ENCODE results near the gene TICAM2. TPM values are rescaled to one million over a fixed set of nuclear protein-coding genes. Genes with fewer than 3 reads are reported as not detected.

TICAM2 gene
- total and polyA plus RNA-seq, 2 of the 8 experiments (the other 6 are each of a cell fraction or from before 2014, with no cell fraction given) = 0.02 TPM; not detected in 1

DNA sequence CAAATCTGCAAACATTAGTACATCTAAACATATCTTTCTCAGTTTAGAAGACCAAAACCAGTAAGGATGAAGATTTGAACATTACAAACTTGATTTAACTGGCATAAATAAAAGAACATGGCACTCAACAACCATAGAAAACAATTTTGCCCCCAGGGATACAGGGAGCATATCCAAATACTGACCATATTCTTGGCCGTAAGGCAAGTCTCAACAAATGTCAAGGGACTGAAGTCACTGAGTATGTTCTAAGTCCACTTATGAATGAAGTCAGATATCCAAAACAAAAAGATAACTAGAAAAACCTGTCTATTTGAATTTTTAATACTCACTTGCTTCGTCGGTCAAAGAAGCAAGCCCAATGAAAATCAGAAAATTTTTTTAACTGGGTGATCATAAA, 71.9 kb downstream of the TICAM2 start:
- Histone ChIP-seq H3K4me1 (replicated peaks in 1 of 4; ENCODE audit: control insufficient read depth in 3 of 4, insufficient read depth in 4 of 4, low read length in 3 of 4) (peaks cover 0 to 5% (median 0%) of the 10 kb centered on the region in 4 experiments; a peak in 1 of 7 replicates), H3K27me3 (replicated peaks in 1 of 4; ENCODE audit: control insufficient read depth in 3 of 4, extremely low read depth in 1 of 4, insufficient read depth in 3 of 4, low read length in 3 of 4) (no peaks in the 10 kb centered on the region), H2BK120ac (replicated peaks; ENCODE audit: low read depth, low read length) (no peak overlapping the region), H3K4me2 (ENCODE audit: insufficient read depth in 1 of 2, low read depth in 2 of 2, low read length in 2 of 2) (no peak overlapping the region), H3K9ac (replicated peaks in 1 of 4; ENCODE audit: extremely low read depth in 1 of 4, low read depth in 3 of 4, low read length in 3 of 4) (no peak overlapping the region), H3K23ac (ENCODE audit: insufficient read length) (no peak overlapping the region), H3K4ac (replicated peaks; ENCODE audit: insufficient read length, low read depth, low read length) (no peak overlapping the region), H3K79me2 (ENCODE audit: control insufficient read depth in 1 of 2, insufficient read depth in 2 of 2, low read length in 2 of 2) (peaks cover 0 to 95% of the 10 kb centered on the region in 2 experiments; a peak in 3 of 4 replicates), H4K91ac (replicated peaks; ENCODE audit: insufficient read length, low read length) (no peak overlapping the region), H4K20me1 (replicated peaks in 1 of 2; ENCODE audit: control insufficient read depth in 1 of 2, insufficient read depth in 2 of 2, low read length in 2 of 2) (peaks cover 0 to 1% of the 10 kb centered on the region in 2 experiments), H4K8ac (ENCODE audit: extremely low read depth, insufficient read depth, low read length) (no peak overlapping the region), H3K4me3 (ENCODE audit: extremely low read depth in 1 of 4, insufficient read depth in 2 of 4, low read depth in 3 of 4, low read length in 4 of 4) (no peak overlapping the region), H3K79me1 (ENCODE audit: low read depth, low read length) (no peaks in the 10 kb centered on the region), H3K23me2 (ENCODE audit: low read depth, low read length) (no peaks in the 10 kb centered on the region), H2AK5ac (ENCODE audit: low read depth, low read length) (no peak overlapping the region), H3K36me3 (ENCODE audit: control insufficient read depth in 2 of 4, insufficient read depth in 4 of 4, low read length in 3 of 4) (peaks cover 0 to 16% (median 0%) of the 10 kb centered on the region in 4 experiments; a peak in 3 of 8 replicates), H4K5ac (ENCODE audit: insufficient read length, low read depth, low read length) (no peak overlapping the region), H3K18ac (ENCODE audit: extremely low read depth, low read length) (no peak overlapping the region), H3K9me3 (ENCODE audit: insufficient read depth in 2 of 2, low read depth in 1 of 2, low read length in 1 of 2) (no peaks in the 10 kb centered on the region), H2BK5ac (ENCODE audit: low read depth, low read length) (no peak overlapping the region), H3K27ac (ENCODE audit: low read depth, low read length) (no peak overlapping the region), H3K56ac (replicated peaks; ENCODE audit: insufficient read length, low read depth, low read length) (no peak overlapping the region), H2AFZ (ENCODE audit: low read length) (no peak overlapping the region), H2BK12ac (ENCODE audit: low read depth, low read length) (no peak overlapping the region), H3K14ac (ENCODE audit: insufficient read length) (no peak overlapping the region), H2BK15ac (ENCODE audit: low read length) (no peak overlapping the region), H2BK20ac (ENCODE audit: low read length) (no peak overlapping the region)
- WGBS, 2 experiments (ENCODE audit: extremely low coverage in 1 of 2, insufficient coverage in 1 of 2, insufficient read length in 1 of 2, insufficient replicate concordance in 2 of 2, low coverage in 1 of 2, low lambda C conversion rate in 2 of 2, missing lambda C conversion rate in 1 of 2) = 87% methylated on average over 3 of the region's 3 CpGs; no CpG with 5 or more reads in 1 of the 2 experiments
- no peak for DNase-seq (ENCODE audit: low read depth in 1 of 2, low spot score in 2 of 2)
- ChIA-PET POLR2A (ENCODE audit: partially characterized antibody) (interaction anchor here (1.5 kb wide), 1 partner anchor 13 kb away, joined by 4 read pairs; no protein-coding TSS in a partner anchor), CTCF (ENCODE audit: partially characterized antibody) (interaction anchor here (1.0 kb wide), 1 partner anchor 220 kb away, joined by 3 read pairs; no protein-coding TSS in a partner anchor)
- TF ChIP-seq TAF1 (IDR thresholded peaks at IDR 0.05; ENCODE audit: low read depth, low read length) = no peak
- no peak for TF ChIP-seq RFX5 (IDR thresholded peaks at IDR 0.05; ENCODE audit: borderline replicate concordance, low read depth, low read length)
- no peak for TF ChIP-seq CREB1 (IDR thresholded peaks at IDR 0.05)
- TF ChIP-seq TBP (IDR thresholded peaks at IDR 0.05; ENCODE audit: low read depth, low read length) = no peak
- no peak for TF ChIP-seq SIRT6 (IDR thresholded peaks at IDR 0.05; ENCODE audit: low read length)
- TF ChIP-seq GTF2F1 (IDR thresholded peaks at IDR 0.05; ENCODE audit: borderline replicate concordance, low read depth, low read length) = no peak
- no peak for TF ChIP-seq NRF1 (IDR thresholded peaks at IDR 0.05; ENCODE audit: low read depth, low read length)
- no peak for TF ChIP-seq BACH1 (IDR thresholded peaks at IDR 0.05; ENCODE audit: low read length)
- TF ChIP-seq HDAC6 (IDR thresholded peaks at IDR 0.05; ENCODE audit: low read depth, low read length) = no peak
- FAIRE-seq = no peak

Data from H1 (cell line).